ENCODE results near the gene CCDC74B.
"Not testable (repeated sequence)": the region's sequence is repeated elsewhere in the genome, so short reads cannot be mapped to it uniquely, and the experiment has no call there.

GRCh38 chr2:130137118-130137517 is 7.8 kb downstream of the CCDC74B start:
- TF ChIP-seq CTCF (IDR thresholded peaks at IDR 0.05; ENCODE audit: insufficient read depth, low read length, poor library complexity, severe bottlenecking); EZH2phosphoT487 (conservative IDR thresholded peaks at IDR 0.05; ENCODE audit: low read length): not testable (repeated sequence)
